VCaP (cell line): ENCODE data around the gene IKBKE.

Experiments used
- H3K27ac ChIP-seq: fragments of 450-650 bp; 2 replicates; pipeline ENCODE4 v1.5.1; 2017
- TF ChIP-seq, protein P1 (sequence below): fragments of 450-650 bp; conservative IDR thresholded peaks from 2 replicates; pipeline ENCODE4 v1.5.1; 2017; ENCODE audit warnings: mild to moderate bottlenecking, moderate library complexity

Gene IKBKE

DNA sequence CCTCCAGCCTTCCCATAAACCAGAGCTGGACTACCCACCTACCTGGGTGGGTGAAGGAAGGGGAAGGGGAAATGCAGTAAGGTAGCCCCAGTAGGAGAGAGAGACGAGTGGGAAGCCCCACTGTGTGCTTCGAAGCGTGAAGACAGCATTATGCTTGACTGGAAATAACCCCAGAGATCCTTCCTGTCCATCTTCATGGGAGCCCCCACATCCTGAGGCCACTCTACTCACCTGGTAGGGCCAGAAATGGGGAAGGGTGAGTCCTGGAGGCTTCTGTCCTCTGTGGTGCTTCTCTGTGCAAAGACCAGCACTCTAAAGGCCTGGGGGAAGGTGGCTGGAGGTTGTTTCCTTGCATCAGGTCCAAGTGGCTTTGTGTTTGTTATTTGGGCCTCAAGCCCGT, 27.1 kb downstream of the IKBKE start:
- TF ChIP-seq, protein P1, sequence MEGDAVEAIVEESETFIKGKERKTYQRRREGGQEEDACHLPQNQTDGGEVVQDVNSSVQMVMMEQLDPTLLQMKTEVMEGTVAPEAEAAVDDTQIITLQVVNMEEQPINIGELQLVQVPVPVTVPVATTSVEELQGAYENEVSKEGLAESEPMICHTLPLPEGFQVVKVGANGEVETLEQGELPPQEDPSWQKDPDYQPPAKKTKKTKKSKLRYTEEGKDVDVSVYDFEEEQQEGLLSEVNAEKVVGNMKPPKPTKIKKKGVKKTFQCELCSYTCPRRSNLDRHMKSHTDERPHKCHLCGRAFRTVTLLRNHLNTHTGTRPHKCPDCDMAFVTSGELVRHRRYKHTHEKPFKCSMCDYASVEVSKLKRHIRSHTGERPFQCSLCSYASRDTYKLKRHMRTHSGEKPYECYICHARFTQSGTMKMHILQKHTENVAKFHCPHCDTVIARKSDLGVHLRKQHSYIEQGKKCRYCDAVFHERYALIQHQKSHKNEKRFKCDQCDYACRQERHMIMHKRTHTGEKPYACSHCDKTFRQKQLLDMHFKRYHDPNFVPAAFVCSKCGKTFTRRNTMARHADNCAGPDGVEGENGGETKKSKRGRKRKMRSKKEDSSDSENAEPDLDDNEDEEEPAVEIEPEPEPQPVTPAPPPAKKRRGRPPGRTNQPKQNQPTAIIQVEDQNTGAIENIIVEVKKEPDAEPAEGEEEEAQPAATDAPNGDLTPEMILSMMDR = no peak
- no peak overlapping the region for H3K27ac ChIP-seq

DNA sequence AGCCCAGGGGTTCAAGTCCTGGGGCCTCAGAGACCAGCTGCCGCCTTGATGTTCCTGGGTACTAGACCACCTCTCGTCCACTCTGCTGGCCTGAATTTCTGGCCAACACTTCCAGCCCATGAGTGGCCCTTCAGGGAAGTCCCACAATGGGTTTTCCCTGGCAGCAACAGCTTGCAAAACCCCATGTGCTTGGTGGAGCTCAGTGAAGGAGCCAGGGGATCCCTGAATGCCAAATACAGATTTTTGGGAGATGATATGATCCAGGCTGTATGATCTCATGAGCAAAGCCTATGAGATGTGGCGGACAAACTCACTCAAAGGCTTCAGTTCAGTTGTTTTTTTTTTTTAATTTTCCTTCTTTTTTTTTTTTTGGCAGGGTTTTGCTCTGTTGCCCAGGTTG, 27.5 kb downstream of the IKBKE start:
- TF ChIP-seq, protein P1 = no peak
- no peak overlapping the region for H3K27ac ChIP-seq

DNA sequence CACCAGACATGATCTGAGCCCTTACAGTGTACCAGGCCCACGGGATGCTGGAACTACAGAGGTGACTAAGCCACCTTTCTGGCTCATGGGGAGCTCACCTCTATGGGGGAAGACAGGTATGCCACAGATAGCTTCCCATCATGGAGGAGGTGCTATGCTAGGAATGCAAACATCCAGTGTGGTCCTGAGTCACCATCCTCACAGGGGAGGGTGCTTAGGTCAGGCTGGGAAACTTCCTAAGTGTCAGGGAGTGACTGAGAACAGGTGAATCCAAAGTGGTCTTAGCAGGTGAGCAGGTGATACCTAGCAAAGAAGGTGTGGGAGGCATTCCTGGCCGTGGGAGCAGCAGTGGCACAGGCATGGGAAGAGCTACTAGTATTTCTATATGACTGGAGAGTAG, 28.4 kb downstream of the IKBKE start:
- no peak overlapping the region for H3K27ac ChIP-seq
- TF ChIP-seq, protein P1 = no peak

DNA sequence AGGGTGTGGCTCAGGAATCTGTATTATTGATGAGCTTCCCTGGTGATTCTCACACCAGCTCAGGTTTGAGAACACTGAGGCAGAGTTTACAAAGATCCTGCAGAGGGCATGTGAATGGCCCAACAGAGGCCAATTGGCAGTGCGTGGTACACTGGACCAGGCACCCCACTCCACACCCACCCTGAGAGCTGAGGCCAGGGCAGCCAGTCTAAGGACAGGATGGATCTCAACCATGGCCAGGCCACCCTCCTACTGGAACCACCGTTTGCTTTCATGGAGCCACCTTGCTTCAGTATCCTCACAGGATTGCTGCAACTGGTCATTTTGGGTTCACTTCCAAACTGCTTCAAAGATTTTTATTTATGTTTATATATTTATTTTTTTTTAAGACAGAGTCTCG, 29.8 kb downstream of the IKBKE start:
- no peak overlapping the region for H3K27ac ChIP-seq
- TF ChIP-seq, protein P1 = no peak

DNA sequence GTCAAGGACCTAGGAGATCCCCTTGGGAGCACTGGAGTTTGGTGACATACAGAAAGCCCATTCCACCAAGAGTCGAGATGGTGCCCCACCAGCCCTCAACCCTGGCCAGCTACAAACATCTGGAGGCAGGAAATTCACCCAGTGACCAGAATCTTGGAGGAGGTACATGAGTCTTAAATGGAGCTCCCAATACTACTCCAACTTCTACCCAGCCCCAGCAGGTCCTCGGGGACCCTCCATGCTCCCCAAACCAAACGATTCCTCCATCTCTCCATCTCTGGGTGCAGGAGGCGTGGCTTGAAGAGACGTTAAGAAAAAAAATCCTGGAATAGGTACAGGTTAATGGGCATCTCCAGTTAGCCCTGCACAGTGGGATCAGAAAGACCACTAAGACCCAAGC, 31.6 kb downstream of the IKBKE start:
- no peak overlapping the region for H3K27ac ChIP-seq
- TF ChIP-seq, protein P1 = no peak

DNA sequence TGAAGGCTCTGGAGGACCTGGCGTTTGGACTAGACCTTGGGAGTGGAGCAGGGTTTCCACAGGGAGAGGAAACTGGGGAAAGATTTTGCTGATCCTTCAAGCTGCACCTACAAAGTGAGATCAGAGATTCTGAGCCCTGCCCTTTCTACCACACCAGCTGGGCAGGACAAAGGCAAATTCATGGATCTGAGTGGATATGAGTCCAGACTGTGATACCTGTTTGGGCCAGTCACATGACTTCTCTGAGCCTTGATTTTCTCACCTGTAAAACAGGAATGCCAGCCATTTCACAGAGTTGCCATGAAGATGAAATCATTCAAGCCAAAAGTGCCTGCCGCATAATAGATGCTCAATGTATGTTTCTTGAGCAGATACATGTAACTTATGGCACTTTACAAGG, 32.1 kb downstream of the IKBKE start:
- TF ChIP-seq, protein P1 = no peak
- H3K27ac ChIP-seq = no peak overlapping the region

DNA sequence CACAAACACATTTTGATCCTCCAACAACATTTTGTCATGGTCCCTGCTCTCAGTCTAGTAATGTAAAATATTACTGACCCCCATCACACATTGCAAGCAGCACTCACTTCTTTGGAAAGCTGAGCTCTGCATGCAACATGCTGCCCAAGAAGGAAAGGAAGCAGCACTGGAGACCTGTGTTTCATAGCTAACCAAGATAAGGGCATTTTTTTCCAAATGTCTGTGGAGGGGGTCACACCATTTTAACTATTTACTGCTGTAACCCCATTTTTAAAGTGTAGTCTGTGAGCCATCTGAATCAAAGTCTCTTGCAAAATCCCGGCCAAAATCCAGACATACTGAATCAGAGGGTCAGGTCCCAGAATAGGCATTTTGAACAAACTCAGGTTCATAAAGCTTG, 32.5 kb downstream of the IKBKE start:
- TF ChIP-seq, protein P1 = no peak

More for the DNA sequence above, 32.5 kb downstream of the IKBKE start:
- H3K27ac ChIP-seq = no peak overlapping the region
